GM23338 (cell line): ENCODE measurements around the gene OXLD1. TPM values are rescaled to one million over a fixed set of nuclear protein-coding genes. Genes with fewer than 3 reads are reported as not detected.

ENCODE experiments used
- microRNA-seq: library from miRNA; unstranded; fragments of <30 nt; microRNA quantifications from one replicate; pipeline ENCODE4, GENCODE V29; 2017
- polyA plus RNA-seq: library from polyadenylated mRNA; unstranded; fragments of >200 nt; fragmentation: Nextera tagmentation; extraction: Ambion mirVana; gene quantifications from 2 replicates; pipeline ENCODE4 v1.2.1, GENCODE V29; 2016
- small RNA-seq: library from RNA; depleted of rRNA; stranded (forward); fragments of <200 nt; gene quantifications from one replicate; pipeline ENCODE3, GENCODE V24; 2014; ENCODE audit warnings: low replicate concordance
- total RNA-seq: library from RNA; depleted of rRNA; stranded (reverse); fragments of >200 nt; shearing (Covaris generic); gene quantifications from 2 replicates; pipeline ENCODE4 v1.2.3, GENCODE V29; 2014; rRNA removed

Gene OXLD1
- total and polyA plus RNA-seq, 2 experiments from 2014 or later, result 46.0 to 64.9 TPM

Small RNA genes within 50 kb of the gene (microRNA-seq; reads per million reads assigned to microRNA genes)
- gene MIR6786, result not detected

Small RNA genes within 50 kb of the gene (small RNA-seq; reads per million reads assigned to genes)
- not detected for gene MIR6786

Other genes starting within 250 kb of the OXLD1 start
- 4,739 and 4,954 TPM in 2 replicates for gene ACTG1, start 153.8 kb downstream of the OXLD1 start, total RNA-seq
- gene ACTG1, start 153.8 kb downstream of the OXLD1 start, polyA plus RNA-seq, result 1,867 and 1,896 TPM in 2 replicates
- 1.6 TPM in 1 of 2 replicates, not detected in the other for gene FSCN2, start 138.2 kb downstream of the OXLD1 start, total RNA-seq
- gene FSCN2, start 138.2 kb downstream of the OXLD1 start, polyA plus RNA-seq, result 0.13 TPM in 1 of 2 replicates, not detected in the other
- gene FAAP100, start 114.3 kb downstream of the OXLD1 start, total RNA-seq, result 50.5 and 52.8 TPM in 2 replicates
- 16.0 and 16.2 TPM in 2 replicates for gene FAAP100, start 114.3 kb downstream of the OXLD1 start, polyA plus RNA-seq
- 54.3 and 79.1 TPM in 2 replicates for gene NPLOC4, start 29.5 kb downstream of the OXLD1 start, total RNA-seq
- 23.0 and 24.1 TPM in 2 replicates for gene NPLOC4, start 29.5 kb downstream of the OXLD1 start, polyA plus RNA-seq
- 0.31 and 0.66 TPM in 2 replicates for gene TSPAN10, start 29.4 kb downstream of the OXLD1 start, total RNA-seq
- 1.2 and 1.5 TPM in 2 replicates for gene TSPAN10, start 29.4 kb downstream of the OXLD1 start, polyA plus RNA-seq
- 4.0 and 5.5 TPM in 2 replicates for gene PDE6G, start 10.1 kb downstream of the OXLD1 start, total RNA-seq
- 9.0 and 11.4 TPM in 2 replicates for gene PDE6G, start 10.1 kb downstream of the OXLD1 start, polyA plus RNA-seq
- gene CCDC137, start 132 bp upstream of the OXLD1 start, total RNA-seq, result 22.3 and 26.1 TPM in 2 replicates
- 69.3 and 73.4 TPM in 2 replicates for gene CCDC137, start 132 bp upstream of the OXLD1 start, polyA plus RNA-seq
- 41.3 and 54.9 TPM in 2 replicates for gene ARL16, start 17.2 kb upstream of the OXLD1 start, total RNA-seq
- gene ARL16, start 17.2 kb upstream of the OXLD1 start, polyA plus RNA-seq, result 39.6 and 40.4 TPM in 2 replicates
- 66.9 and 90.2 TPM in 2 replicates for gene HGS, start 17.4 kb upstream of the OXLD1 start, total RNA-seq
- gene HGS, start 17.4 kb upstream of the OXLD1 start, polyA plus RNA-seq, result 59.0 and 59.4 TPM in 2 replicates
- gene MRPL12, start 36.8 kb upstream of the OXLD1 start, total RNA-seq, result 50.9 and 53.2 TPM in 2 replicates
- gene MRPL12, start 36.8 kb upstream of the OXLD1 start, polyA plus RNA-seq, result 140 and 153 TPM in 2 replicates
- gene SLC25A10, start 45.7 kb upstream of the OXLD1 start, total RNA-seq, result 37.1 and 47.4 TPM in 2 replicates
- gene SLC25A10, start 45.7 kb upstream of the OXLD1 start, polyA plus RNA-seq, result 25.7 TPM in 2 replicates
- gene GCGR, start 137.5 kb upstream of the OXLD1 start, total RNA-seq, result 0.17 and 0.31 TPM in 2 replicates
- gene GCGR, start 137.5 kb upstream of the OXLD1 start, polyA plus RNA-seq, result 0.23 and 0.92 TPM in 2 replicates
- gene MCRIP1, start 166.7 kb upstream of the OXLD1 start, total RNA-seq, result 85.2 and 110 TPM in 2 replicates
- 99.5 and 101 TPM in 2 replicates for gene MCRIP1, start 166.7 kb upstream of the OXLD1 start, polyA plus RNA-seq
- not detected in 2 replicates for gene PPP1R27, start 168.4 kb upstream of the OXLD1 start, total RNA-seq
- gene PPP1R27, start 168.4 kb upstream of the OXLD1 start, polyA plus RNA-seq, result 0.40 and 0.65 TPM in 2 replicates
- gene P4HB, start 193.9 kb upstream of the OXLD1 start, total RNA-seq, result 418 and 620 TPM in 2 replicates
- gene P4HB, start 193.9 kb upstream of the OXLD1 start, polyA plus RNA-seq, result 206 and 209 TPM in 2 replicates
- gene ARHGDIA, start 204.7 kb upstream of the OXLD1 start, total RNA-seq, result 80.1 and 125 TPM in 2 replicates
- 140 and 152 TPM in 2 replicates for gene ARHGDIA, start 204.7 kb upstream of the OXLD1 start, polyA plus RNA-seq
- gene ALYREF, start 225.0 kb upstream of the OXLD1 start, total RNA-seq, result 236 TPM in 2 replicates
- gene ALYREF, start 225.0 kb upstream of the OXLD1 start, polyA plus RNA-seq, result 36.5 and 54.3 TPM in 2 replicates
- 149 and 188 TPM in 2 replicates for gene ANAPC11, start 225.1 kb upstream of the OXLD1 start, total RNA-seq
- gene ANAPC11, start 225.1 kb upstream of the OXLD1 start, polyA plus RNA-seq, result 498 and 517 TPM in 2 replicates
- 0.93 and 3.8 TPM in 2 replicates for gene NPB, start 235.6 kb upstream of the OXLD1 start, total RNA-seq
- gene NPB, start 235.6 kb upstream of the OXLD1 start, polyA plus RNA-seq, result 2.7 and 3.6 TPM in 2 replicates
- gene PCYT2, start 244.8 kb upstream of the OXLD1 start, total RNA-seq, result 65.2 and 82.9 TPM in 2 replicates
- gene PCYT2, start 244.8 kb upstream of the OXLD1 start, polyA plus RNA-seq, result 50.9 and 51.6 TPM in 2 replicates